Stomach (tissue), 4 donors: ENCODE data around the gene SCAMP2.

Experiments
- EP300 ChIP-seq: sonication (generic); formaldehyde crosslinking; IDR thresholded peaks from one replicate; pipeline ENCODE4 v1.6.1; 2017; ENCODE audit warnings: antibody characterized with exemption
- POLR2A ChIP-seq, 4 donors: fragments of 450-650 bp; IDR thresholded peaks; one replicate each; pipeline ENCODE4 v1.6.1; 2016; ENCODE audit warnings: antibody characterized with exemption in 4 of 4, control low read depth in 2 of 4, mild to moderate bottlenecking in 1 of 4, moderate library complexity in 1 of 4
- POLR2AphosphoS5 ChIP-seq, 3 donors: sonication (generic); formaldehyde crosslinking; IDR thresholded peaks; one replicate each; pipeline ENCODE4 v1.6.1; 2016; ENCODE audit warnings: antibody characterized with exemption in 3 of 3
- TF ChIP-seq, protein P1 (sequence below), 7 experiments: fragments of 450-650 bp in 4 of 7; fragments of 200-600 bp in 3 of 7; sonication (generic) in 3 of 7; IDR thresholded peaks; one replicate each; pipeline ENCODE4 v1.5.1; 2016 to 2019; ENCODE audit warnings: antibody characterized with exemption in 7 of 7, control low read depth in 2 of 7, mild to moderate bottlenecking in 1 of 7

DNA sequence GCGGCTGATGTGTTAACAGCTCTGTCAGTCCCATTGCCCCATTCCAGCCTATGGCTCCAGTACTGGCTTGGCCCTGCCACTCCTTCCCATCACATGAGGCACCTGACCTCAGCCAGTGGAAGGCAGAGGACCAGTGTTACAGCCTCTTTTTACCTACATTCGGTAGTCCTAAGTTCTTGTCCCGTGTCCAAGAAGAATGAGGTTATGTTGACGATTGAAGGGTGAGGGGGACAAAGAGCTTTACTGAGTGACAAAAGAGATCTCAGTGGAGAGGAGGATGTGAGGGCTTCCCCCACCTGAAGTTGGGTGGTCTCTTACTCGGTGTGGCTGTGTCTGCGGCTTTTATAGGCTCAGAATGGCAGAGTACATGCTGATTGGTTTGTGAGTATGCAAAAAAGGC is 9.4 kb upstream of the SCAMP2 start:
- TF ChIP-seq, protein P1, sequence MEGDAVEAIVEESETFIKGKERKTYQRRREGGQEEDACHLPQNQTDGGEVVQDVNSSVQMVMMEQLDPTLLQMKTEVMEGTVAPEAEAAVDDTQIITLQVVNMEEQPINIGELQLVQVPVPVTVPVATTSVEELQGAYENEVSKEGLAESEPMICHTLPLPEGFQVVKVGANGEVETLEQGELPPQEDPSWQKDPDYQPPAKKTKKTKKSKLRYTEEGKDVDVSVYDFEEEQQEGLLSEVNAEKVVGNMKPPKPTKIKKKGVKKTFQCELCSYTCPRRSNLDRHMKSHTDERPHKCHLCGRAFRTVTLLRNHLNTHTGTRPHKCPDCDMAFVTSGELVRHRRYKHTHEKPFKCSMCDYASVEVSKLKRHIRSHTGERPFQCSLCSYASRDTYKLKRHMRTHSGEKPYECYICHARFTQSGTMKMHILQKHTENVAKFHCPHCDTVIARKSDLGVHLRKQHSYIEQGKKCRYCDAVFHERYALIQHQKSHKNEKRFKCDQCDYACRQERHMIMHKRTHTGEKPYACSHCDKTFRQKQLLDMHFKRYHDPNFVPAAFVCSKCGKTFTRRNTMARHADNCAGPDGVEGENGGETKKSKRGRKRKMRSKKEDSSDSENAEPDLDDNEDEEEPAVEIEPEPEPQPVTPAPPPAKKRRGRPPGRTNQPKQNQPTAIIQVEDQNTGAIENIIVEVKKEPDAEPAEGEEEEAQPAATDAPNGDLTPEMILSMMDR (IDR thresholded peaks at IDR 0.05): no peak
- no peak for TF ChIP-seq POLR2A (IDR thresholded peaks at IDR 0.05)
- no peak for TF ChIP-seq EP300
- no peak for TF ChIP-seq POLR2AphosphoS5 (IDR thresholded peaks at IDR 0.05)
